GM19025 (cell line): Measurements from ENCODE around the gene CCR1.
"Not testable (repeated sequence)": the region's sequence is repeated elsewhere in the genome, so short reads cannot be mapped to it uniquely, and the experiment has no call there.

Experiments
- ATAC-seq: cut with Tn5 transposase; IDR thresholded peaks from one replicate; pipeline ENCODE4 v1.9.1; 2021; ENCODE audit warnings: mild to moderate bottlenecking, low read depth, moderate library complexity; ENCODE audit not compliant: unreplicated experiment

Gene CCR1

GRCh38 chr3:46213201-46213600 is 5.1 kb upstream of the CCR1 start:
- ATAC-seq = no peak

GRCh38 chr3:46212101-46212500 is 4.0 kb upstream of the CCR1 start:
- no peak for ATAC-seq

GRCh38 chr3:46209746-46210470 is 1.8 kb upstream of the CCR1 start:
- no peak for ATAC-seq

- no peak for ATAC-seq
Observed at GRCh38 chr3:46209053-46209452, 940 bp upstream of the CCR1 start.

- not testable (repeated sequence) for ATAC-seq
Observed at GRCh38 chr3:46207514-46207913, 599 bp downstream of the CCR1 start.

GRCh38 chr3:46206282-46207015 is 1.7 kb downstream of the CCR1 start:
- no peak for ATAC-seq

- ATAC-seq = no peak
Observed at GRCh38 chr3:46205286-46205960, 2.7 kb downstream of the CCR1 start.

- ATAC-seq = no peak
Observed at GRCh38 chr3:46203681-46204080, 4.4 kb downstream of the CCR1 start.

- no peak for ATAC-seq
Observed at GRCh38 chr3:46202535-46202934, 5.6 kb downstream of the CCR1 start.

GRCh38 chr3:46200790-46201189 is 7.3 kb downstream of the CCR1 start:
- ATAC-seq = no peak

GRCh38 chr3:46200211-46200610 is 7.9 kb downstream of the CCR1 start:
- ATAC-seq = no peak

GRCh38 chr3:46196261-46196957 is 11.7 kb downstream of the CCR1 start:
- ATAC-seq = no peak

GRCh38 chr3:46194868-46195553 is 13.1 kb downstream of the CCR1 start:
- no peak for ATAC-seq

- no peak for ATAC-seq
Observed at GRCh38 chr3:46193436-46193835, 14.7 kb downstream of the CCR1 start.

GRCh38 chr3:46192939-46193338 is 15.2 kb downstream of the CCR1 start:
- no peak for ATAC-seq

- ATAC-seq = no peak
Observed at GRCh38 chr3:46191730-46192129, 16.4 kb downstream of the CCR1 start.

GRCh38 chr3:46188708-46189107 is 19.4 kb downstream of the CCR1 start:
- ATAC-seq = no peak

- no peak for ATAC-seq
Observed at GRCh38 chr3:46187876-46188275, 20.2 kb downstream of the CCR1 start.

GRCh38 chr3:46187341-46187700 is 20.8 kb downstream of the CCR1 start:
- no peak for ATAC-seq
